Measurements from ENCODE around the gene SUSD4. TPM values are rescaled to one million over a fixed set of nuclear protein-coding genes. Genes with fewer than 3 reads are reported as not detected.
"Not testable (repeated sequence)": the region's sequence is repeated elsewhere in the genome, so short reads cannot be mapped to it uniquely, and the experiment has no call there.

The SUSD4 gene
- total RNA-seq, 1 donor: 7.7 TPM

DNA sequence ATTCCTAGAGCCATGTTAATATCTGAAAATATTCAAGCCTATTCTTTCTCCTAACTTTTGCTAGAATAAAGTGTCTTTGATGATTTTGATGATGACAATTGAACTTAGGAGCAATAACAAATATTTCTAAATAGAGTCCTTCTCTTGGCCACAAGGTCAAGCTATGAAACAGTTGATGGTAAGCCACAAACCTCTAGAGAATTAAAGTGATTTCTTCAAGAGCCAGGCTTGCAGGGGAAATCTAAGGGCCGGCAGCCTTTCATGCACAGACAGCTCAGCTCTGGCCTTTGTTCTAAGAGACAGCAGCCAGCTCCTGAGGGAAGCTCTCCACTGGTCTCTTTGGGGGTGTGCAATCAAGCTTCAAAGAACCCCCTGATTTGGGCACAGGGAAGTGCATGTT, 59.0 kb downstream of the SUSD4 start:
- Histone ChIP-seq H3K9me3 (ENCODE audit: low read depth, low read length) (no peaks in the 10 kb centered on the region), H3K4me3 (ENCODE audit: low read length) (no peak overlapping the region), H3K4me1 (ENCODE audit: insufficient read depth, low read length) (no peaks in the 10 kb centered on the region)

DNA sequence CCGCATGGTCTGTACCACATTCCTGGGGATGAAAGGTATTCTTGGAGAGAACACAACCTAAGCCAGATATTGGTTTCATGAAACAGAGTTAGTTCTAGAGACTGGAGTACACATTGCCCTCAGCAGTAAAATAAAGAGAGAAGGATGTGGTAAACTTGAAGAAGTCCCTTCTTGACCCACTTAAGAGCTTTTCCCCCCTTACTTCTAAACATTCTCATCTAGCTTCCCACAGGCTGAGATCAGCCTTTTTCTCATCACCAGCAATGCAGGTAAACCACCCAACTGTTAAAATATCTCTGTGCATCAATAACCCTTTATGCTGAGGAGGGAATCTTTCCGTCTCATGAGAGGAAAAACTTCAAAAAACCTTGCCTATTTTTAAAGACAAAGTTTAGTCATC, 62.6 kb downstream of the SUSD4 start:
- Histone ChIP-seq H3K4me3 (ENCODE audit: low read length) (no peak overlapping the region), H3K9me3 (ENCODE audit: low read depth, low read length) (no peaks in the 10 kb centered on the region), H3K4me1 (ENCODE audit: insufficient read depth, low read length) (no peaks in the 10 kb centered on the region), H3K27me3 (ENCODE audit: insufficient read depth, low read length) (no peaks in the 10 kb centered on the region)

More for the DNA sequence above, 59.0 kb downstream of the SUSD4 start:
- no peaks in the 10 kb centered on the region for H3K27me3 ChIP-seq (ENCODE audit: insufficient read depth, low read length)

DNA sequence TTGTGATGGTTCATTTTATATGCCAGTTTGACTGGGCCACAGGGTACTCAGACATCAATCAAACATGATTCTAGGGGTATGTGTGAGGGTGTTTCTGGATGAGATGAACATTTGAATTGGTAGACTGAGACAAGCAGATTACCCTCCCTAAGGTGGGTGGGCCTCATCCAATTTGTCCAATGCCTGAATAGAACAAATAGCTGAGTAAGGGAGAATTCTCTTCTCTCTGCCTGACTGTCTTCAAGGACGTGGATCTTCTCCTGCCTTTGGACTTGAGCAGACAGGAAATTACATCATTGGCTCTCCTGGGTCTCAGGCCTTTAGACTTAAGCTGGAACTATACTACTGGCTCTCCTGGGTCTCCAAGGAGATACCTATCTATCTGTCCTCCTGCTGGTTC, 64.4 kb downstream of the SUSD4 start:
- no peaks in the 10 kb centered on the region for H3K4me1 ChIP-seq (ENCODE audit: insufficient read depth, low read length)
- no peak overlapping the region for H3K4me3 ChIP-seq (ENCODE audit: low read length)
- no peaks in the 10 kb centered on the region for H3K27me3 ChIP-seq (ENCODE audit: insufficient read depth, low read length)
- no peaks in the 10 kb centered on the region for H3K9me3 ChIP-seq (ENCODE audit: low read depth, low read length)

DNA sequence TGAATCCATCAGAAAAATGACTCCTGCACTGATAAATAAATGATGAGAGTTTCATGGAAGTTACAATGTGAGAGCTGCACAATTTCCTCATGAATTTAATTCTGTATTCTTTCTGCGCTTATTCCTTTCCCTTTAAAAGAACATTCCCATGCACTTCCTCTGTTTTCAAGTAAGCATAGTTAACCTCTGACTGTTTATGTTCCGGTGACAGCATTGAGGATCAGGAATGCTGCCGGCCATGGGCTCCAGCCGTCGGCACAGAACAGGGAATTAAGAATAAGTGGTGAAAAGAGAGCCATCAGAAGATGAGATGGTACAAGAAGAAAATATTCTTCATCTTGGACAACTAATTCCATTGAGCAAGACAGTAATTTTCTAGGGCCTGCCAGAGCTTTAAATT, 65.3 kb downstream of the SUSD4 start:
- no peaks in the 10 kb centered on the region for H3K27me3 ChIP-seq (ENCODE audit: insufficient read depth, low read length)
- H3K4me3 ChIP-seq (ENCODE audit: low read length): no peak overlapping the region
- no peaks in the 10 kb centered on the region for H3K4me1 ChIP-seq (ENCODE audit: insufficient read depth, low read length)
- H3K9me3 ChIP-seq (ENCODE audit: low read depth, low read length): no peaks in the 10 kb centered on the region

DNA sequence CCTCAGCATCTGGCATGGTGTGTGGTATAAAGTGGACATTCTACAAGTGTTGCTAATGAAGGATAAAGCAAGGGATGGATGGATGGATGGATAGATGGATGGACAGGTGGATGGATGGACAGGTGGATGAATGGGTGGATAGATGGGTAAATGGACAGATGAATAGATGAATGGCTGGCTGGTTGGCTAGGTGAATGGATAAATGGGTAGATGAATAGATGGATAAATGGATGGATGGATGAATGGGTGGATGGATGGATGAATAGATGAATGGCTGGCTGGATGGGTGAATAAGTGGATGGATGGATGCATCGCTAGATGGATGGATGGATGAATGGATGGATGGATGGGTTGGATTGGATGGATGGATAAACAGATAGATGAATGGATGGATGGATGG, 66.2 kb downstream of the SUSD4 start:
- no peaks in the 10 kb centered on the region for H3K27me3 ChIP-seq (ENCODE audit: insufficient read depth, low read length)

DNA sequence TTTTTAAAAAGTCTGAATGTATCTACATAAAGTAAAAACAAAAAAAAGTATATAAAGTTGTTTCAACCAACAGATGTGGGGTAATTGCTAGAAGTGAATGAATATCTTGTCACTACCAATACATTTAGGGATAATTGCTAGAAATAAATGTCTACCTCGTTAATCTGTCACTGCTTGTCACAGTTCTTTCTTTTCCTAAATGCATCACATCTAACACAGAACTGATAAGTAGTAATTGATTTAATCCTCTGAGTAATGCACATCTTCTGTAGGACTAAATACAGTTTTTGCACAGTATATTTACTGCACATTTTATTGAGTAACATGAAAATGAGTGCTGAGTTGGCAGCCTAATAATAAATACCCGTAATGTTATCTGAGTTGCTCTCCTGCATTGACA, 72.2 kb downstream of the SUSD4 start:
- Histone ChIP-seq H3K4me3 (ENCODE audit: low read length) (no peak overlapping the region), H3K9me3 (ENCODE audit: low read depth, low read length) (no peaks in the 10 kb centered on the region), H3K27me3 (ENCODE audit: insufficient read depth, low read length) (no peaks in the 10 kb centered on the region), H3K4me1 (ENCODE audit: insufficient read depth, low read length) (no peaks in the 10 kb centered on the region)

More for the DNA sequence above, 66.2 kb downstream of the SUSD4 start:
- no peak overlapping the region for H3K4me3 ChIP-seq (ENCODE audit: low read length)
- no peaks in the 10 kb centered on the region for H3K4me1 ChIP-seq (ENCODE audit: insufficient read depth, low read length)
- no peaks in the 10 kb centered on the region for H3K9me3 ChIP-seq (ENCODE audit: low read depth, low read length)

DNA sequence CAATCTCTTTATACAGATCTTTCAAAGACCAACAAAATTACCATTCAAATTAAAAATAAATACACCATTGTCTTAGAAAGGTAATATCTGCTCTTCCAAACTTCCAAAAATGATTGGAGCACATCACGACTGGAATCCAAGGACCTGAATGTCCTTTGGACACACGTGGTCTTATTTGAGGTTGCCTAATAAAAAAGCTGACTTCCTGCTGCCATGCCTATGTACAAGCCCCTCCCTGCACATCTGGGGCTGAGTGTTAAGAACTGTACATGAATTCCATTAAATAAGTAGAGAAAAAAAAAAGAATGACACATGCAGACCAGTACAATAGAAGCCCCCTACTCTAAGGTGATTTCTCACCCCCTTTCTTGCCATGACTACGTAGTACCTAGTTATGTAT, 73.6 kb downstream of the SUSD4 start:
- no peaks in the 10 kb centered on the region for H3K9me3 ChIP-seq (ENCODE audit: low read depth, low read length)
- no peaks in the 10 kb centered on the region for H3K4me1 ChIP-seq (ENCODE audit: insufficient read depth, low read length)
- H3K27me3 ChIP-seq (ENCODE audit: insufficient read depth, low read length): no peaks in the 10 kb centered on the region
- no peak overlapping the region for H3K4me3 ChIP-seq (ENCODE audit: low read length)

DNA sequence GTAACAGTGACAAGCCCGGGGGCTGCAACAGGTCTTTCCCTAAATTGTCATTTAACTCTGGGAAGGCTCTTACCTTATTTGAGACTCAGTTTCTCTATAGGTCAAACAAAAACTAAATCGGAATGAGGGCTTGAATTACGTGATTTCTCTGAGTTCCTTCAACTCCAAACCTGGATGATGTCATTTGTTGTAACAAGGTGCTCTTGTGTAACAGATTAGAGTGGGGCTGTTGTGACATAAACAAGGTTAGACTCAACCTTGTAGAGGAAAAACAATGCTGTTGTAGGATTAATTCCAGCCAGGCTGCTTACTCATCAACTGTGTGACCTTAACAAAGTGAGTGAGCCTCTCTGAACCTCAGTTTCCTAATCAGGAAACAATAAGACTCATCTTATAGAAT, 74.4 kb downstream of the SUSD4 start:
- no peaks in the 10 kb centered on the region for H3K27me3 ChIP-seq (ENCODE audit: insufficient read depth, low read length)
- no peaks in the 10 kb centered on the region for H3K4me1 ChIP-seq (ENCODE audit: insufficient read depth, low read length)
- H3K4me3 ChIP-seq (ENCODE audit: low read length): no peak overlapping the region
- H3K9me3 ChIP-seq (ENCODE audit: low read depth, low read length): no peaks in the 10 kb centered on the region

DNA sequence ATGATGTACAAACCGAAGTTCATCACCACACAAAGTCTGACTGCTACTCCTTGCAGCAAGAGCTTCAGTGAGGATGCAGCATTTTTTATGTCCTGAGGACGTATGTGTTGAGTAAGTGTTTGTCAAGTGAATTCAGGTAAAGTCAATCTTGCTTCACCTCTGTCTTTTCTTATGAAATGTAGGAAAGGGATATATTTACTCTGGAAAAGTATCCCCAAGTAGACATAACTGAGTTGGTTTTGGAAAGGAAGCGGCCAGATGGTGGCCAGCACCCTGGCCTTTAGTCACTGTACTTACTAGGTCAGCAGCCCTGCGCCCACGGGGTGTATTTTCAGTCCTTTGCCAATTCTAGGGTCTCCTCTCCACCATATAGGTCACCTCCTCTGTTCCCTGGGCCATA, 75.2 kb downstream of the SUSD4 start:
- no peaks in the 10 kb centered on the region for H3K27me3 ChIP-seq (ENCODE audit: insufficient read depth, low read length)
- H3K9me3 ChIP-seq (ENCODE audit: low read depth, low read length): no peaks in the 10 kb centered on the region
- no peaks in the 10 kb centered on the region for H3K4me1 ChIP-seq (ENCODE audit: insufficient read depth, low read length)

DNA sequence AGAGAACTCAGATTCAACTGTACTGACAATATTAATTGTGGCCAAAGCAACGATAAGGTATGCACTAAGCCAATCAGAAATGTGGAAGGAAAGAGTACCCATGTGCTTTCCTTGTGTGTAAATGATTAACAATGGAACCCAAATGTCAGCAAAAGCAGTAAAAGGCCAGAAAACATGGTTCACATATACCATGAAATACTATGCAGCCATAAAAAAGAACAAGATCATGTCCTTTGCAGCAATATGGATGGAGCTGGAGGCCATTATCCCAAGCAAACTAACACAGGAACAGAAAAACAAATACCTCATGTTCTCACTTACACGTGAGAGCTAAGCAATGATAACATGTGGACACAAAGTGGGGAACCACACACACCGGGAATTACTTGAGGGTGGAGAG, 78.5 kb downstream of the SUSD4 start:
- Histone ChIP-seq H3K4me3 (ENCODE audit: low read length) (no peak overlapping the region), H3K4me1 (ENCODE audit: insufficient read depth, low read length) (no peaks in the 10 kb centered on the region), H3K27me3 (ENCODE audit: insufficient read depth, low read length) (no peaks in the 10 kb centered on the region), H3K9me3 (ENCODE audit: low read depth, low read length) (no peaks in the 10 kb centered on the region)

More for the DNA sequence above, 75.2 kb downstream of the SUSD4 start:
- no peak overlapping the region for H3K4me3 ChIP-seq (ENCODE audit: low read length)

DNA sequence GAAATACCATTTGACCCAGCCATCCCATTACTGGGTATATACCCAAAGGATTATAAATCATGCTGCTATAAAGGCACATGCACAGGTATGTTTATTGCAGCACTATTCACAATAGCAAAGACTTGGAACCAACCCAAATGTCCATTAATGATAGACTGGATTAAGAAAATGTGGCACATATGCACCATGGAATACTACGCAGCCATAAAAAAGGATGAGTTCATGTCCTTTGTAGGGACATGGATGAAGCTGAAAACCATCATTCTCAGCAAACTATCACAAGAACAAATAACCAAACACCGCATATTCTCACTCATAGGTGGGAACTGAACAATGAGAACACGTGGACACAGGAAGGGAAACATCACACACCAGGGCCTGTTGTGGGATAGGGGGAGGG, 80.3 kb downstream of the SUSD4 start:
- not testable (repeated sequence) for H3K4me1 ChIP-seq (ENCODE audit: insufficient read depth, low read length); H3K9me3 ChIP-seq (ENCODE audit: low read depth, low read length); H3K27me3 ChIP-seq (ENCODE audit: insufficient read depth, low read length); H3K4me3 ChIP-seq (ENCODE audit: low read length)

DNA sequence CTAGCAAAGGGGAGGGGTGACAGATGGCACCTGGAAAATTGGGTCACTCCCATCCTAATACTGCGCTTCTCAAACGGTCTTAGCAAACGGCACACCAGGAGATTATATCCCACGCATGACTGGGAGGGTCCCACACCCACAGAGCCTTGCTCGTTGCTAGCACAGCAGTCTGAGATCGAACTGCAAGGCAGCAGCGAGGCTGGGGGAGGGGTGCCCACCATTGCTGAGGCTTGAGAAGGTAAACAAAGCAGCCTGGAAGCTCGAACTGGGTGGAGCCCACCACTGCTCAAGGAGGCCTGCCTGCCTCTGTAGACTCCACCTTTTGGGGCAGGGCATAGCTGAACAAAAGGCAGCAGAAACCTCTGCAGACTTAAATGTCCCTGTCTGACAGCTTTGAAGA, 85.7 kb downstream of the SUSD4 start:
- not testable (repeated sequence) for H3K4me1 ChIP-seq (ENCODE audit: insufficient read depth, low read length); H3K9me3 ChIP-seq (ENCODE audit: low read depth, low read length); H3K27me3 ChIP-seq (ENCODE audit: insufficient read depth, low read length); H3K4me3 ChIP-seq (ENCODE audit: low read length)

DNA sequence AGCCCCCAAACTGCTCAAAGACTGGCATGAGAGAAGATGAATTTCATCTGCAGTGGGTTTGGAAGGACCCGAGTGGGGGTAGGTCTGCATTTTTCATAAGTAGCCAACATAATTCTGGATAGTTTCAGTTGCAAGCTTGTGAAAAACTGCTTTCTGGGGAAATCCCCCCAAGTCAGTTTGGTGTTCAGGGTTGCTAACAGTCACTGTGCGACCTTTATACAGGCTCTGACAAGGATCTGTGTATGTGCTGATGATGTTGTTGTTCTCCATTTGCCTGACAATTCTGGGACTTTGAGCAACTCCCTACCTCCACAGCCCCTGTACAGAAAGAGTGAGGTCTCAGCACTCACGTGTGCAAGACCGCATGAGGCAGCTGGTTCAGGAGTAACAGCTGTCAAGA, 87.9 kb downstream of the SUSD4 start:
- Histone ChIP-seq H3K27me3 (ENCODE audit: insufficient read depth, low read length) (no peaks in the 10 kb centered on the region), H3K4me3 (ENCODE audit: low read length) (no peak overlapping the region), H3K4me1 (ENCODE audit: insufficient read depth, low read length) (no peaks in the 10 kb centered on the region), H3K9me3 (ENCODE audit: low read depth, low read length) (no peaks in the 10 kb centered on the region)

DNA sequence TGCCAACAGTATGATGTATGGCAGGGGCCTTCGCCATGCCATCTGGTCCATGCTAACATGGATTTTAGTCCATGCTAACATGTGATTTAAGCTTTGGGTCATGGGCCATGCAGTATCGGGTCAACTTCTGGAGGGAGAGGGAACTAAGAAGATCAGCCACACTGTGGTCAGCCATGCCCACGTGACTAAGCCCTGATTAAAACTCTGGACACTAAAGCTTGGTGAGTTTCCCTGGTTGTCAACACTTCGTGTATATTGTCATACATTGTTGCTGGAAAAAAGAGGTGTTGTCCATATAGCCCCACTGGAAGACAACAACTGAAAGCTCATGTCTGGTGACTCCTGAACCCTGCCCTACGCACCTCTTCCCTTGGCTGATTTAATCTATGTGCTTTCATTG, 90.5 kb downstream of the SUSD4 start:
- no peaks in the 10 kb centered on the region for H3K4me1 ChIP-seq (ENCODE audit: insufficient read depth, low read length)
- H3K4me3 ChIP-seq (ENCODE audit: low read length): no peak overlapping the region
- no peaks in the 10 kb centered on the region for H3K9me3 ChIP-seq (ENCODE audit: low read depth, low read length)
- H3K27me3 ChIP-seq (ENCODE audit: insufficient read depth, low read length): no peaks in the 10 kb centered on the region

DNA sequence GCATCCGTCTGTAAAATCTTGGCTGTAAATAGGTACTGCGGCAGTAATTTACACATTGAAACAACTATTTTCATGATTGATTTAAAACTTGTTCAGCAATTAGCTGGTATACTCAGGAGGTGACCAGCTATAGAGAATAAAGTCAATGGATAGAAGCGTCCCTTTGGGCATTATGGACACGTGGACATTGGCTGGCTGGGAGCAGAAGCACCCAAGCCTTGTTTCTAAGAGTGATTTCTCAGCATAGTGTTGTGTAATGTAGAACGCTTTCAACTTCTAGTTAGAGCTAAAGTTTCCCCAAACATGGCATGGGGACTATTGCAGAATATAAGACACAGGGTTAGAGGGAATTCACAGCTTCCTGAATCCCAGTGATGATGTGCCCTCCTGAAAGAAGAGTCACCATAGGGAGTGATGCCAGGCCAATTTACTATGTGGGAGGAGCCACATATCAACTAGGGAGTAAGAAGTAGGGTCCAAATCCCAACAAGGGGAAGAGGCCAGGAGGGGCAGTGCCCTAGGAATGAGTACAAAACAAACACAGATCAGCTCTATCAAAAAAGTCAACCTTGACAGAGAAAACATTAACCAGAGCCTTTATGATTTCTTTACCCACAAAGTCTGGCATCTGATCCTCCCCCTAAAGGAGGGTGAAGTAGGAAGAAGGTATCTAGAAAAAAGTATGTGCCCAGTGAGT, 92.7 kb downstream of the SUSD4 start:
- Histone ChIP-seq H3K9me3 (ENCODE audit: low read depth, low read length) (no peaks in the 10 kb centered on the region), H3K4me3 (ENCODE audit: low read length) (no peak overlapping the region), H3K4me1 (ENCODE audit: insufficient read depth, low read length) (no peaks in the 10 kb centered on the region), H3K27me3 (ENCODE audit: insufficient read depth, low read length) (no peaks in the 10 kb centered on the region)

DNA sequence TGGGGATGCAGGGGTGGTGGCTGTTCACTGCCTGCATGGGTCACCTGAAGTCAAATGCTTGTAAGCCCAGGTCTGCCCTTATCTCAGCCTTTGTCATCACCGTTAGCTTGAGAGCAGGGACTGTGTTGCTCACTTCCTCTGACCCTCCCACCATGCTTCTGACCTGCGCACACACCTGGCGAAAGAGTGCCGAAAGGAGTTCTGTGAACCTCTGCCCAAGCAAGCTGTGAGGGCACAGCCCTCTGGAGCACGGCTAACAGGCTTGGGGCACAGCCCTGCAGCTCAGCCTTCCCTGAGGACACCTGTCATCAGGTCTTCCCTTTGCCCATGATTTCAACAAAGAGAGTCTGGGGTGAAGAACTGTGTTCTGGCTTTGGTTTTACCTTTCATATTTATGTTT, 93.8 kb downstream of the SUSD4 start:
- H3K4me1 ChIP-seq (ENCODE audit: insufficient read depth, low read length): no peaks in the 10 kb centered on the region
- H3K4me3 ChIP-seq (ENCODE audit: low read length): no peak overlapping the region
- no peaks in the 10 kb centered on the region for H3K9me3 ChIP-seq (ENCODE audit: low read depth, low read length)
- H3K27me3 ChIP-seq (ENCODE audit: insufficient read depth, low read length): no peaks in the 10 kb centered on the region
